ENCODE results near the gene SLC35F6.
"Not testable (repeated sequence)": the region's sequence is repeated elsewhere in the genome, so short reads cannot be mapped to it uniquely, and the experiment has no call there.

Gene SLC35F6

GRCh38 chr2:26758790-26759321 lies 5.2 kb upstream of the SLC35F6 start:
- DNase-seq = no peak

DNA sequence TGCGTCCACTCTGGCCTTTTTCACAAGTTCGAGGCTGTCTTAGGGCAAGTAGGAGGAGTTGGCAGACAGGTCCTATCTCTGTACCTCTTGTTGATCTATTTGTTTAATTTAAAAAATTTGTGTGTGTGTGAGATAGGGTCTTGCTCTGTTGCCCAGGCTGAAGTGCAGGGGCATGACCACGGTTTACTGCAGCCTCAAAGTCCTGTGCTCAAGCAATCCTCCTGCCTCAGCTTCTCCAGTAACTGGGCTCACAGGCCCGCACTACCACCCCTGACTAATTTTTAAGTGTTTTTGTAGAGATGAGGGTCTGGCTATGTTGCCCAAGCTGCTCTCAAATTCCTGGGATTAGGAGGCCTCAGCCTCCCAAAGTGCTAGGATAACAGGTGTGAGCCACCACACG lies 4.2 kb upstream of the SLC35F6 start:
- DNase-seq = no peak

GRCh38 chr2:26760991-26761390 lies 3.1 kb upstream of the SLC35F6 start:
- not testable (repeated sequence) for DNase-seq

DNA sequence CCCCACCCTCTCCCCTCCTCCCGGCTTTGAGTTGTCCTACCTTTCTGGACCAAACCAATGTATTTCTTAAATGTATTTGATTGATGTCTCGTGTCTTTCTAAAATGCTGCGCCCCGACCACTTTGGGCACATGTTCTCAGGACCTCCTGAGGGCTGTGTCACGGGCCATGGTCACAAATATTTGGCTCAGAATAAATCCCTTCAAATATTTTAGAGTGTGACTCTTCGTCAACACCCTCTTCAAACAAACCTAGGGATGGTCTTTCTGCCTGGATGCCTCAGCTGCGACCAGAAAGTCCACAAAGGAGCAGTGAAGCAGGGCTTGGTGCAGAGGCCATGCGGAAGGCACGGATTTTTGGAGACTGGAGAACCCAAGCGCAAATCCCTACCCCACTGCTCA lies 1.1 kb upstream of the SLC35F6 start:
- no peak for DNase-seq

- no peak for DNase-seq
These were observed 822 bp downstream of the SLC35F6 start for GRCh38 chr2:26764906-26765305.

DNA sequence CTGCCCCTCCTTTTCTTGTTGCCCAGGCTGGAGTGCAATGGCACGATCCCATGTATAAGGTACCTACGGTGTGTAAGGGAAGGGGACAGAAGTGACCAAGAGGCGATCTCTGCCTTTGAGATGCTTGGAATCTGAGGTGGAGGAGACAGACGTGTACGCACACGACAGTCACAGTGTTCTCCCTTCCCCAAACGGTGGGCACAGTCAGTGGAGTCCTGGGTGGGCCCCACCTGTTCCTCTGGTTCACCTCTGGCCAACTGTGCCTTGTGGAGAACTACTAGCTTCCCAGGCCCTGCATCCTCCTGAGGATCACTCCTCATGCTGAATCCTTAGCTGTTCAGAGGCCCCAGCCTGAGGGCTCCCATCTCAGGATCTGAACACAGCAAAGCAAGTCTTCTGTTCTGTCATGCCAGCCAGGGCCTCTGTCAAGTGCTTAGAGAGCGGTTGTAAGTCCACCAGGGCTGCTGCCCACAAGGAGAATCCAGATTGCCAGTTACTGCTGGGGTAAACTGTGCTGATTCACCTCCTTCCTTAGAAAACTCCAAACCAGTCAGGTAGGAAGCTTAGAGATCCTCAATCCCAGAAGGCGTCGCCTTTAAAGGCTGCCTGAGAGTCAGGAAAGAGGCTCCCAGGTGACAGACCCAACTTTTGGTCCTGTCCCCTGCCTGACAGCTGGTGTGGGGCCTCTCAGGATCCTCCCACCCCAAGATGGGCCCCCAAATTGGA lies 1.6 kb downstream of the SLC35F6 start:
- DNase-seq = no peak

DNA sequence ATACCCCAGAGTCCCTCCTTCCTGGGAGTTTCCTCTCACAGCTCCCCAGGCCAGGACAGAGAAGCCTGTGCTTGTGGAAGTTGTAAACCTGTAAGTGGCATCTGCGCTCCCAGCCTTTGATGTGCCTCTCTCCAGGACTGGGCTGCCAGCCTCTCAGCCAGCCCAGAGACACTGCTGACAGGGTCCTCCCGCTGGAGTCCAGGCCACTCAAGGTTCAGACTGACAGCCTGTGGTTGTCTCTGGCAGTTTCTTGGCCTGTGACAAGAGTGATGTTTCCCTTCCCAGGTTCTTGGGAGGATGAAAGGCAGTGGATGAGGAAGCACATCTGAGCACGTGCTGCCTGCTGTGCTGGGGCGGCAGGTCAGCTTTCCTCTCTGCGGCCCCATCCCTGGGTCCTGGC lies 3.0 kb downstream of the SLC35F6 start:
- DNase-seq = no peak

DNA sequence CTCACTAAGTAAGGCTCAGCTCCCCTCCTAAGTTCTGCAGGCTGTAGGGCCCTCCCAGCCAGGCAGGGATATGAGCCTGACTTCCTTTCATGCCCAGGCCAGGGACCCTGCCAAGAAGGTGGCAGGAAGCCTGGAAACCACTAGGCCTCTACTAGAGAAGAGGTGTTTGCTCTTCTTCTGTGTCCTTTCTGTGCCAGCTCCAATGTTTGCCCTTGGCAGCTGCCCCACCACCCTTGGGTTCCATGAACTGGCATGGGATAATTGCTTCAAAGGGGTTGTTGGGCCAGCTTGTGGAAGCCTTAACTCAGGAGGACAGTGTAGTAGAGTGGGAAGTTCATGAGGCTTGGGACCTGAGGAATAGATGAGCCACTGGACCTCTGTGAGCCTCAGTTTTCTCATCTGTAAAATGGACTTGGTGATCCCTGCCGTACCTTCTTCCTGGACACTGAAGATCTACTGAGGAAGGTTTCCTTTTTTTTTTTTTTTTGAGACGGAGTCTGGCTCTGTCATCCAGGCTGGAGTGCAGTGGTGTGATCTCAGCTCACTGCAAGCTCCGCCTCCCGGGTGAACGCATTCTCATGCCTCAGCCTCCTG lies 3.9 kb downstream of the SLC35F6 start:
- no peak for DNase-seq

DNA sequence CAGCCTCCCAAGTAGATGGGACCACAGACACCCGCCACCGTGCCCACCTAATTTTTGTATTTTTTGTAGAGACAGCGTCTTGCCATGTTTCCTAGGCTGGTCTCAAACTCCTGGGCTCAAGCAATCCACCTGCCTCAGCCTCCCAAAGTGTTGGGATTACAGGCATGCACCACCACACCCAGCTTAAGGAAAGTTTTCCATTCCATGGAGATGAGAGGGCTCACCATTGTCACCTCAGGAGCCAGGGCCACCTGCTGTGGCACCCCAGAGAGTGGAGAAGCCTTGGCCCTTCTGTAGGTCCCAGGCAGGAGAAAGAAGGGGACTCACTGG lies 4.6 kb downstream of the SLC35F6 start:
- DNase-seq = no peak

DNA sequence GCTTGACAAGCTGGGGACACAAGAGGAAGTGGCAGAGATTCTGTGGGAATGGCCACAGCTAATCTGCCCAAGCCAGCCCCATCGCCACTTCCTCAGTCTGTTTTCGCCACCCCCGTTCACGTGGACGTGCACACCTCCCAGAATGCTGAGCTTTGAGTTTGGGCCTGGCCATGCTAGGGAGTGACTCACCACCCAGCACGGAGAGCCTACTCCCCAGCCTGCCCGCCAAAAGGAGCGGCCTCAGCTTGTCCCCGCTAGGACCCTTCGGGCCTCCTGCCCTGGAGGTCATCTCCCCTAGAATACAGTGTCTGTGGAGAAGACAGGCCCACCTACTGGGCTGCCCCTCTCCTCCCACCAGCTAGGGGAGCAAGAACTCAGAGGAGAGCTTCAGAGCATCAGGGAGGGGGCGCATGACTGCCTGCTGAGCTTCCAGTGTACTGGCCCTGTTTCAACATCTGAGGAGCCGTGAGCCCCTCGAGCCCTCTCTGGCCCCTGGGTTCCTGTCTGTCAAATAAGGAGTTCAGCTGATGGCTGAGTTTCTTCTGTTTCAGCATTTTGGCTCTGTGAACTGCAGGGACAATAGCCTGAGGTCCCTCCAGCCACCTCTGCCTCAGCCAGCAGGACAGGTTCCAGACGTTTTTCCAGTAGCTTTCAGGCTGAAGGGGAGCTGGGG lies 5.1 kb downstream of the SLC35F6 start:
- DNase-seq = no peak

DNA sequence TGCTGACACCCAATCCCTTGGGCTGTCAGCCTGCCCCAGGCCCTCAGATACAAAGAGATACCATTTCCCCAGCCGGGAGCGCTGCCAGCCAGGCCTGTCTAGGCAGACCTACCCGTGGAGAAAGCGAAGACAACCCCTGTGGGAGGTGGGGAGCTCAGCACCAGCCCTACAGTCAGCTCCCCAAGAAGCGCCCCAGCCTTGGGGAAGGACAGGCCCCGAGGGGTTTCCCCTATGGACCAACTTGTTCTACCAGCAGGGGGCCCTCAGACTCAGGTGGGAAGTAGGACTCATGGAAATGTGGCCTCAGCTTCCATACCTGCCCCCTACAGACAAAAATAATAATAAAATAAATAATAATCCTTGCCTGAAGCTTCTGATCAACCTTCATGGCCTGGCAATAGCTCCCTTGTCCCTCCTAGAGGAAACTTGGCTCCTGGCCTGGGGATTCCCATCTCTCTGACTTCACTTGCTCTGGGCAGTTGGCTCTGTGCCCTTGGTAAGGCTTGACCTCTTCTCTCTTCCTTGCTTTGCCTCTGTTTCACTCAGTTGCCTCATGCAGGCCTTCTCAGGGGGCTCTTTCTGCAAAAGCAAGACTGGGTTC lies 7.0 kb downstream of the SLC35F6 start:
- DNase-seq = peak; percentile 23

- no peak for DNase-seq
These were observed 8.2 kb downstream of the SLC35F6 start for GRCh38 chr2:26772064-26773001.

- no peak for DNase-seq
These were observed 12.2 kb downstream of the SLC35F6 start for GRCh38 chr2:26776195-26776800.

DNA sequence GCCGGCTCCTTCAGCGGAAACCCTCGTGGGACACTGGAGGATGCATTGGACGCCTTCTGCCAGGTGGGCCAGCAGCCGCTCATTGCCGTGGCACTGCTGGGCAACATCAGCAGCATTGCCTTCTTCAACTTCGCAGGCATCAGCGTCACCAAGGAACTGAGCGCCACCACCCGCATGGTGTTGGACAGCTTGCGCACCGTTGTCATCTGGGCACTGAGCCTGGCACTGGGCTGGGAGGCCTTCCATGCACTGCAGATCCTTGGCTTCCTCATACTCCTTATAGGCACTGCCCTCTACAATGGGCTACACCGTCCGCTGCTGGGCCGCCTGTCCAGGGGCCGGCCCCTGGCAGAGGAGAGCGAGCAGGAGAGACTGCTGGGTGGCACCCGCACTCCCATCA lies 14.0 kb downstream of the SLC35F6 start:
- no peak for DNase-seq

DNA sequence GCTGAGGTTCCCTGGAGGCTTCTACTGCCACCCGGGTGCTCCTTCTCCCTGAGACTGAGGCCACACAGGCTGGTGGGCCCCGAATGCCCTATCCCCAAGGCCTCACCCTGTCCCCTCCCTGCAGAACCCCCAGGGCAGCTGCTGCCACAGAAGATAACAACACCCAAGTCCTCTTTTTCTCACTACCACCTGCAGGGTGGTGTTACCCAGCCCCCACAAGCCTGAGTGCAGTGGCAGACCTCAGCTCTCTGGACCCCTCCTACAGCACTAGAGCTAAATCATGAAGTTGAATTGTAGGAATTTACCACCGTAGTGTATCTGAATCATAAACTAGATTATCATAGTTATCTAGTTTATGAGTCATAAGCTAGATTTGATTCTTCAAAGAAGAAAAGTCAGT lies 14.4 kb downstream of the SLC35F6 start:
- no peak for DNase-seq

- no peak for DNase-seq
These were observed 16.2 kb downstream of the SLC35F6 start for GRCh38 chr2:26780203-26780760.

- no peak for DNase-seq
These were observed 19.0 kb downstream of the SLC35F6 start for GRCh38 chr2:26782876-26783704.

GRCh38 chr2:26784570-26785234 lies 20.6 kb downstream of the SLC35F6 start:
- no peak for DNase-seq

DNA sequence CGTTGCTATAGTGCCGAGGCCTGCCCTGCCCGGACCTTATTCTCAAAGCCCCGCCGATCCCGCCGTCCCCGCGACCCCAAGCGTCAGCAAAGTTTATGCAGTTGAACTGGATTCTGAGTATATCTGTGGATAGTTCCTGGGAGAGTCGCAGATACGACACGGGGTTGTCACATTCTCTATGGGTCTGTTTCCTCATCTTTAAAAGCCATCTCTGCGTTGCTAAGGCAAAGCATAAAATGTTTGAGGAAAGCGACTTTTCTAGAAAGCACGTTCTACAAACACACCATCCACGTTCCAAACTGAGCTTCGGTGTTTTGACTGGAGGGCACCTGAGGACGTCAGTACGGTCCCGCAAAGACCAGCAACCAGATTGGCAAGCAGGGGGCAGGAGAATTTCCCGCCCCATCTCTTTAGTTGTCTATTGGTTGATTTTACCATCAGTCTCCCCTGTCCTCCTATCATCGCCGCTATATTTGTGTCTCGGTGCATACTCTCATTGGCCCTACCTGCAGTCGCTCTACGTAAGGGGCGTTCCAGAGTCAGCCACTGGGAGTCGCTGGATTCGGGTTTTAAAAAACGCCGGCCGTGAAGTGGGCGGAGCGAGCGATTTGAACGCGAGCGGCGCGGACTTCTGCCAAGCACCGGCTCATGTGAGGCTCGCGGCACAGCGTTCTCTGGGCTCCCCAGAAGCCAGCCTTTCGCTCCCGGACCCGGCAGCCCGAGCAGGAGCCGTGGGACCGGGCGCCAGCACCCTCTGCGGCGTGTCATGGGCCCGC lies 21.5 kb downstream of the SLC35F6 start, which contains the start of gene CENPA:
Gene CENPA, plus strand, starts transcription at position 626 of the 776 bp plus-strand sequence. Its CDS starts 141 bp downstream, at position 767.
- peak; percentile 94 for DNase-seq

Data from stimulated activated CD4-positive, alpha-beta T cell treated with anti-CD3 and anti-CD28 coated beads, Interleukin-4, amount 100 ng/mL, for 1 hour (primary cell).